OCI-M2 (cell line): ENCODE results near the gene SLC1A4.
"Not testable (repeated sequence)": the region's sequence is repeated elsewhere in the genome, so short reads cannot be mapped to it uniquely, and the experiment has no call there.

Experiments used
- DNase-seq: peaks from one replicate; lab custom pipeline; 2025; ENCODE audit not compliant: unreplicated experiment; lab: John Stamatoyannopoulos, UW

SLC1A4 gene

DNA sequence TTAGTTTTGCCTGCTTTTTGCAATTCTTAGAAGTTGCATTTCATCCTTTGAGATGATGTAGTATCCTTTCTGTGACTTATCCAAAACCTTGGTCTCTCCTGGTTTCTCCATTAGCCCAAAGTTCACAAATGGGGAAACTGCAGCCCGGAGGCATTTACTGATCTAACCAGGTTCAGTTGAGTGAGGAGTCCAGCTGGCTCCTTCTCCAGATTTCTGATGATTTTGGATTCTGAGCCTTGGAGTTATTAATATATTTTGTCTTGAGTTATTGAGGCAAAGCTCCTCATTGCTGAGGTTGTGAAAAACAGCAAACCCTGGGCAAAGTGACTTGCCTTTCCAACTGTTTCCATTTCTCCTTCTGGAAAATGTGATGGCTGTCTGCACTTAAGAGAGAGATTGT, 1.7 kb downstream of the SLC1A4 start:
- no peak for DNase-seq

DNA sequence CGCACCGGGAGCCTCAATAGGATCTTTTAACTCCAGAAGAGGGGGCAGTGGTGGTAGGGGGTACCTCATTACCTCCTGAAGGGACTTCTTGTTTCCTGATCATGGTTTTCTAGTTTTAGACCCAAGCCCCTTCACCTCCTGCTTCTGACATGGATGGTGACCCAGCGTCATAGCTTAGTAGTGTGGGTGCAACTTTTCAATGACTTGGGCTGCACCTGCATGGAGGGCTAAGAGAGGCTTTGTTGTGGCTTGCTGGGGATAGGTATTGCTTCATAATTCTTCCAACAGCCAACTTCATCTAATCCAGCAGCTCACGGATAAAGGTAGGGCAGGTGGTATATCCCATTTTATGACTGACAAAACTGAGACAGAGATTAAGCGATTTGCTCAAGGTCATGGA, 3.0 kb downstream of the SLC1A4 start:
- DNase-seq, result no peak

DNA sequence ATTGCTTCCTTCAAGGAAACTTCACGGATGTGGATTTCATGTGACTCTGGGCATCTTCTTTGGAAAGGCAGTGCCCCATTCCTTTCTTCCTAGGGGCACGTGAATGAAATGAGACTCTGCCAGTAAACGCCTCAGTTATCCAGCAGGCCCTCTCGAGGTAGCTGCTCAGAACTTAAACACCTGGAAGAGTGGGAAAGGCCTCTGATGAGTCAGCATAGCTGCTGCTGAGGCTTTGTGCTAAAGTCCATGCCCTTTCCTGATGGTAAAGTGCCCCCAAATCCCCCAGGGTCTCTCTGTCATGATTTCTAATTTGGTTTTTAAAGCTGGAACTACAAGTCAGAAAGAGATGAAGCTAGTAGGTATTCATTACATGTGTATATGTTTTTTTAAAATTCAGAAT, 3.8 kb downstream of the SLC1A4 start:
- no peak for DNase-seq

DNA sequence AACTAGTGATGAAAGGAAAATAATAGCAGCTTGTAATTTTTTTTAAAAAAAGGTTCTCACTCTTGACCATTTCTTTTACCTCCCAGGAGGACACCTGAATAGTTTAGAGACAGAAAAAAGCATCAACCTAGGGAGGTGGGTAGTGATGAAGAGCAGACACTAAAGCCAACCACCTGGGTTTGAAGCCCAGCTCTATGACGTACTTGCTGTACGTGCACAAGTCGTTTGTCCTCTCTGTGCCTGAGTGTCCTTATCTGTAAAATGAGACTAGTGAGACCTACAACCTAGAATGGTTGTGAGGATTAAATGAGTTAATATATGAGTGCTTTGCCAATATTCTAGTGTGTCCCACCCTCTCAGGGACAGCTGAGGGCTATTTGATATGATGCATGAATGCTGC, 5.8 kb downstream of the SLC1A4 start:
- DNase-seq, result no peak

DNA sequence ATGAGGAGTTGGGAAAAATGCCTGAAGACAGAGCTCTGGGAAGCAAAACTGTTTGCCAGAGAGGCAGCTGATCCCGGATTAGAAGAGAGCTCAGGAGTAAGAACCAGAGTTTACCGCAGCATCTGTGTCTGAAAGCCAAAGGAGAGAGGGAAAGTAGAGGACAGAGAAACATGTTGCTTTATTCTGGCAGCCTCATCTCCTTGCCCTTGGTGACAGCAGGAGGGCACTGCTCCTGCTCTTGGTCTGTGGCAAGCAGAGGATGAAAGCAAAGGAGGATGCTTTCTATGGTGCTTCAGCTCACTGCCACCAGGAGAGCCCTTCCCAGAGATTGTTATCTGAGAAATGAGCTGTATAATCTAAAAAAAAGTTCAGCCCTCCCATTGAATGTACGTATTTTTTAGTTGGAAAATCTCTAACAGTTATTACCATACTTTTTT, 7.7 kb downstream of the SLC1A4 start:
- DNase-seq, result no peak

DNA sequence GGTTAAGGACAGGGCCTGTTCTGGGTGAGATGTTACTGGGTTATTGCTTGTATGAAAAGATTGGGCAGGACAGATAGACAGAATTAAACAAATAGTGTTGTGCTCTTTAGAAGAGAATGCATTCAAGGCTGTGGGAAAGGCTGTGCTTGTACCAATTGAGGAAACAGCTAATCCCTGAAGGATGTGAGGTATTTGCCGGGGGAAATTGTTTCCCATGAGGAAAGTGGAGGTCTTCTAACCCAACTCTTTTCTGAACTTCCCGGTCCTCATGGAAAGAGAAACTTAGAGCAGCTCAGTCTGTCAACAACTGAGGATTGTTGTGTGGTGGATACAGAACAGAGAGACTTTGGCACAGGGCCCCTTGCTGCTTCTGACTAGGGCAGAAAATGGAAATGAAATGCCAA, 9.5 kb downstream of the SLC1A4 start:
- no peak for DNase-seq

DNA sequence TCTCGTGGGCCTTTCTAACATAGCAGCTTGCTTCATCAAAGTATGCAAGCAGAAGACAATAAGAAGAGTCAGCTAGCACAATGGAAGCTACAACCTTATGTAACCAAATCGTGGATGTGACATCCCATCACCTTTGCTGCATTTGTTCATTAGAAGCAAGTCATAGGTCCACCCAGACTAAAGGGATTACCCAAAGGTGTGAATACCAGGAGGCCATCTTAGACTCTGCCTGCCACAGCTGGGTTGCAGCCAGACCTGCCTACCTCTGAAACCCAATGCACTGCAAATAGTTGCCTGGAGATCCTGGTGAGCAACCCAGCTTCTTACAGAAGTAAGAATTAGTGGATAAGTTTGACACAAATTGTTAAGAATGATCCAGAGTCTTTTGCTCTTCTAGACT, 10.6 kb downstream of the SLC1A4 start:
- DNase-seq, result no peak

DNA sequence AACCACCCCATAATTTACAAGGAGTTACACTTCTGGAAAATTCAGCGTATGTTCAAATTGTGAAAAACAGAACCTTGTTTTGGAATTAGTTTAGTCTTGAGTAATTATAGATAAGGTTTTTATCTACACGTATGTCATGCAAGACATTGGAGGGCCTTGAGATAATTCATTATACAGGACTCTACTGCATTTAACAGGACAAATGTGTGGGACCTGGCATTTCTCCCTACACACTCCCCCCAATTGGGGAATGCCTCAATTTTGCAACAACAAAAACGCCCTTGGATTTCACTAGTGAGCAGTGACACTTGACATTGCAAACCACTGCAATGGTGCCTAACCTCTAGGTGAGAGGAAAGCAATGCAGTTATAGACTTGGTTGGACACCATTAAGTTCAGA, 11.4 kb downstream of the SLC1A4 start:
- DNase-seq, result no peak

DNA sequence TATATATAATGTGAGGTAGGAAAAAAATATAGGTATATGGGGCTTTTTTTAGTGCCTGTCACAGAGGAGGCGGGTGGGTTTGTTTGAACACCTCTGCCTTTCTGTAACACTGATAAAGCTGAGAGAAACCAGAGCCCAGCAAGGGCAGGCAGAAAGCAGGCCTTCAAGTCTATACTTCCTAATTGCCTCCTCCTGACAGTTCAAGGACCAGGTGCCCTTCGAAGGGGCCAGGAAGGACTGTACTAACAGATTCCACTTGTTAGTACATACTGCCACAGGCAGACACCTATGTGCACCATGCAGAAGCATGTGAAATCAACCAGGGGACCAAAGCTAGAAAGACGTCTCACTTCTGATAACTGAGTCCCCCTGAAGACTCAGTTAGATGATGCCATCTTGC, 13.8 kb downstream of the SLC1A4 start:
- no peak for DNase-seq

DNA sequence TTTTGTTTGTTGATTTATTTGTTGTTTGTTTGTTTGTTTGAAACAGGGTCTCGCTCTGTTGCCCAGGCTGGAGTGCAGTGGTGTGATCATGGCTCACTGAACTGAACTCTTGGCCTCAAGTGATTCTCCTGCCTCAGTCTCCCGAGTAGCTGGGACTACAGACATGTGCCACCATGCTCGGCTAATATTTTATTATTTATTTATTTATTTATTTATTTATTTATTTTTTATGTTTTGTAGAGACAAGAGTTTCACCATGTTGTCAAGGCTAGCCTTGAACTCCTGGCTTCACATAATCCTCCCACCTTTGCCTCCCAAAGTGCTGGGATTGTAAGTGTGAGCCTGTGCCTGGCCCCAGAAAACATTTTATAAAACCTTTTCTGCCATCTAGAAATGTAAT, 15.0 kb downstream of the SLC1A4 start:
- DNase-seq, result not testable (repeated sequence)

DNA sequence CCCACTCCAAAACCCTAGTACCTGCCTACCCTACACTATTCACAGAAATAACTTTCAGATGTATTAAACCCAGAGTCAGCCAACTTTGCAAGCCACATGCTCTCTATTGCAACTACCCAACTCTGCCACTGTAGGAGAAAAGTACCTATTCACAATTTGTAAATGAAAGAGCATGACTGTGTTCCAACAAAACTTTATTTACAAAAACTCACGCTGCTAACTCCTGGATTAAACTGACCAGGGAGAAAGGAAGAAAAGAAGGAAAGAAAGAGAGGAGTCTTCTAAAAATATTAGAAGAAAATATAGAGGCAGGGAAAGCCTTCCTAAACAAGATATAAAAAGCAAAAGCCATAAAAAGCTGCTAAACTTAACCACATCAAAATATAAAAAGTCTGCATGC, 24.6 kb downstream of the SLC1A4 start:
- no peak for DNase-seq

DNA sequence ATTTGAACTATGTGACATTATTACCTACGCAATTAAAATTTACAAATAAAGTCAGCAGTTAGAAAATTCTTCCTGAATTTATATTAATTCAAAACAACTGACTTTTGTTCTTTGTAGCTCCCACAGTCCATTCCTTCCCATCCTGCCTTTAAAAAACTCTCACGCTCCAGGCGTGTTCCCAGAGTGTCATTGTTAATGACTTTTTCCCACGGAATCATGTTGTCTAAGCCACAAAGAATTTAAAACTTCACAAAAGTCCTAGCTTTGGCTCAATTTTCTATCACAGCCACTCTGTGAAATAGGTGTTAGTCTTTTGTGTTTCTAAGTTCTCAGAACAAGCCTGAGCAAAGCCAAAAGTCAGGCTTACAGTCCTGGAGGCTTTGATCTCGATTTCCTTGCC, 26.5 kb downstream of the SLC1A4 start:
- DNase-seq, result no peak

DNA sequence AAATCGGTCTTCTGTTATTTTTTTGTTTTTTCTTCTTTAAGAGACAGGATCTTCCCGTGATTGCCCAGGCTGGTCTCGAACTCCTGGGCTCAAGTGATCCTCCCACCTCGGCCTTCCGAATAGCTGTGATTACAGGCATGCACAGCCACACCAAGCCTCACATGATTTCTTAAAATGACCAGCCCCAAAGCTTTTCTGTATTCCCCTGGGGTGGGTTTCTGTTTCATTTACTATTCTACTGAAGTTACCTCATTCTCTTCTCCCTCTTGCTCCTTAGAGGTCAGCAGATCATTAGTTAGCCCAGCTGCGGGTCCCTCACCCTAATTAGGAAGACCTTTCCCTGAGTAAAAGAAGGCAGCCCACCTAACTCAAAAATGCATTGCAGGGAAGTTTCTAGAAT, 27.6 kb downstream of the SLC1A4 start:
- DNase-seq, result no peak

DNA sequence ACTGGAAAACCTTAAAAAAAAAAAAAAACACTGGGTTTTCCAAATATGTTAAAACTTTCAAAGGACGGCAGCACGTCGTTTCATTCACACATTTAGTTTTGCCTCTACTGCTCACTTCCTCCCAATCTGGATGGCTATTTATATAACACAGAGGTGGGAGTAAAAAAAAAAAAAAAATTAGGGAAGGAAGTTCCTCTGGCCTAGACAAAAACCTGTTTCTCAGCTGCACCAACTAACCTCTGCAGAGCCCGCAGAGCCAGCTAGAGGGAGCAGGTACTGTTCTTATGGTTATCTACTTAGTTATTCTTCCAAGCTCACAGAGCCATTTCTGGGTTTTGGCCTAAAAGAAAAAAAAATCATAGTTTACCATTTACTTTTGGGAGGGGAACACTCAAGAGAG, 28.1 kb downstream of the SLC1A4 start:
- no peak for DNase-seq

DNA sequence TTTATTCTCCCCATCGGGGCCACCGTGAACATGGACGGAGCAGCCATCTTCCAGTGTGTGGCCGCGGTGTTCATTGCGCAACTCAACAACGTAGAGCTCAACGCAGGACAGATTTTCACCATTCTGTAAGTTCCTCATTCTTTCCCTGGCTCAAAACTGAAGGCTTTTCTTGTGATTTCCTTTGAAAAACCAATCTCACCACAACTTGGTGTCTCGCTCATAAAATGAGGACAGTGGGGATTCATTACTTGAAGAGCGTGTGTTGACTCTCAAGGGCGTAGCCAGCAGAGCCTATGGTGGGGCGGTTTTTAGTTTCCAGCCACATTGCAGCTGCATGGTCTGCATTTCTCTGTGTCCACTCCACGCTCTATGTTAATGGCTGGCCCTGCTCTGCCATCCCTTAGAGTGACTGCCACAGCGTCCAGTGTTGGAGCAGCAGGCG, 29.0 kb downstream of the SLC1A4 start:
- no peak for DNase-seq

DNA sequence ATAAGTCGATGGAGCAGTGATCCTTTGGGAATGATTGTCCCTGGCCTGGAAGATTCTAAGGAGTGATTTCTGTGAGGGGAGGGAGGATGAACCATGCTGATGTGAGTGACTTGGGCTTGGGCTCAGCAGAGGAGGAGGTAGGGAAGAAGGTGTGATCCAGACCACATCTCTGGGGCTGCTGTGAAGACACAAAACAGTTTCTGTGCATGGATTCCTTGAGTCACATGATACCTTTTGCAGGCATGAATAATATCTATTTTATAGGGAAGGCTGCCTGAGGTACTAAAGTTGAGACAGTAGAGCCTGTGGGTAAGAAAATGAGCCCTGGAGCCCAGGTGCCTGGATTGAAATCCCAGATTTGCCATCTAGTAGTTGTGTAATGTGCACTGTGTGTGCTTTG, 29.8 kb downstream of the SLC1A4 start:
- no peak for DNase-seq

DNA sequence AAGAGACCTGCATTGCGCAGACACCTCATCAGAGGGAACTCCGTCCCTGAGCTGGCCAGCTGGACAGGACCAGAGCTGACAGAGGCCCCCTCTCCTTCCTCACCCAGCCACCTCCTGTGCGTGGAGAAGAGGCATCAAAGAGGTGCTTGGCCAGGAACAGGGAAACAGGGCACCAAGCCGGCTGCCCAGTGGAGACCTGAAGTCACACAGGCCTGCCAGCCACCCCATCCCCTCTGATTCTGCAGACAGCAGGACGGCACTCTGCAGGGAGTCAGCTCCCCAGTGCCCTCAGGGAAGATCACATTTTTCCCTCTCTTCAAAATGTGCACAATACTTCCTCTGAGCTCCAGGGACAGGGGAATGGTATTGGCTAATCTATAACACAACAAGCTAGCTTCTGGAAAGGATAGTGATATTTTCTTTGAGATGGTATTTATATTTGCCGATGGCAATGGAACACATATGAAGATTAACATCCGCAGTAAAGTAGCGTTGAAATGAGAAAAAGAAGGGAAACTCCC, 30.5 kb downstream of the SLC1A4 start:
- no peak for DNase-seq

DNA sequence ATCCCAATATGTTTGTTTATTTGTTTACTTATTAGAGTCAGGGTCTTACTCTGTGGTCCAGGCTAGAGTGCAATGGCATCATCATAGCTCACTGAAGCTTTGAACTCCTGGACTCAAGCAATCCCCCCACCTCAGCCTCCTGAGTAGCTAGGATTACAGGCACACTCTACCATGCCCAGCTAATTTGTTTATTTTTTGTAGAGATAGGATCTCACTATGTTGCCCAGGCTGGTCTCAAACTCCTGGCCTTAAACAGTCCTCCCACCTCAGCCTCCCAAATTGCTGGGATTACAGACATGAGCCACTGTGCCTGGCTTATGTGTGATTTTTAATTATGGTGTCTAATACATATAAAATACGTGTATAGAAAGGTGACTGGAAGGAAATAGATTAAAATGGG, 31.1 kb downstream of the SLC1A4 start:
- DNase-seq, result not testable (repeated sequence)

DNA sequence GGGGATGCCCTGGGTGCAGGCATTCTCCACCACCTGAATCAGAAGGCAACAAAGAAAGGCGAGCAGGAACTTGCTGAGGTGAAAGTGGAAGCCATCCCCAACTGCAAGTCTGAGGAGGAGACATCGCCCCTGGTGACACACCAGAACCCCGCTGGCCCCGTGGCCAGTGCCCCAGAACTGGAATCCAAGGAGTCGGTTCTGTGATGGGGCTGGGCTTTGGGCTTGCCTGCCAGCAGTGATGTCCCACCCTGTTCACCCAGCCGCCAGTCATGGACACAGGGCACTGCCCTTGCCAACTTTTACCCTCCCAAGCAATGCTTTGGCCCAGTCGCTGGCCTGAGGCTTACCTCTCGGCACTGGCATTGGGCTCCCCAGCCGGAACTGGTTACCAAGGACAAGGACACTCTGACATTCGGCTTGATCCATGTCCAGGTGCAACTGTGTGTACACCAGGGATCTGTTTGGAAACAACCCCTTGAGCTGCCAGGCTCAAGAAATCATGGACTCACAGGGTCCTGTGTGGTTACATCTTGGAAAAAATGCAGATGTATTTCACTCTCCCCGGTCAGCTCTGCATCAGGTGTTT, 31.8 kb downstream of the SLC1A4 start:
- DNase-seq, result no peak

DNA sequence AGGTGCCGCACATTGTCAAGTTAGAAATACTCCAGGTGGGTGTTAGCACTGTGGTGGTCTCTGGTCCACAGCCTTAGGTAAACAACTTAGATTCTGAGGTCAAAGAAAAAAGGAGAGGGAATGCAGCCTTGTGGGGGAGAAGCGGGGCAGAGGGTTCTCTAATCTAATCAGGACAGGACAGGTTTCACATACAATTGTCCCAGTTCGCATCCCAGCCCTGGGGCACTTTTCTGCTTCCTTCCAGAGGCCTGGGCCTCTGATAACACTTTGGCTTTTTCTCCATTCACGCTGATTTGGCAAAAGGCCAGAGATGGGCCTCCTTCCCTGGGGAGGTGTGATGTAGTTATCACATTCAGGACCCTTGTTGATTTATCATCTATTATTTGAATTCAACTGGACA, 32.5 kb downstream of the SLC1A4 start:
- no peak for DNase-seq

DNA sequence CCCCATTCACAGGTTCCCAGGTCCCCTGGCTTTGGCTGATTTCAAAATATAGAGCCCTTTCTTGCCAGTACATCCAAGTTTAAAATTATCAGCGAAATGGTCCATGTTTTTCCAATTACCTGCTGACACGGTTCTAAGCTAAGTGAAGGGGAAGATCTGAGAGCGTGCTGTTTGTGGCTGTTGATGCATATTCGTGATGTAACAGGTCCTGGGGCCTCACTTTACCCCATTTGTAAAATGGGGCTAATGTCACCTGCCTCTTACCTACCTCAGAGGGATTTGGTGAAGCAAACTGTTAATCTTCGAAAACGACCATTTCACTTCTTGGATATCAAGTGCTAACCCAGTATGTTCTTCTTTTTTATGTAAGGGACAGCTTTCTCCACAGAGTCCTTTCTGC, 33.0 kb downstream of the SLC1A4 start:
- no peak for DNase-seq

DNA sequence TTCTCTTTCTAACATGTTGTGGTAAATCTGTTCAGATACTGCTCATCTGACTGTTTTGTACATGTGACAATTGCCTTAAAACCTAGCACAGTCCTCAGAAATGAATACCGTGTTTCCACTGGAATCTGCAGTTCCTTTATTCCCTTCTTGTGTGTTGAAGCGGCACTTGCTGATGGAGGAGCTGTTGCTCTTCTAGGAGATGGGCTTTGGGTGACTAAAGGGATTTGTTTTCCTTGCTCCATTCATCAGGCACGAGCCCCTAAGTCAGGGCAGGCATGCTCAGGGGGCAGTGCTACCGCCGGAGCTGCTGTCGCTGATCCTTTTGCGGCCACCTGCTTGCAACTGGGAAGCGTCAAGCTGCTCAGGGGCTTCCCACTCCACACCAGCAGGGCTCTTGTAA, 34.5 kb downstream of the SLC1A4 start:
- no peak for DNase-seq

DNA sequence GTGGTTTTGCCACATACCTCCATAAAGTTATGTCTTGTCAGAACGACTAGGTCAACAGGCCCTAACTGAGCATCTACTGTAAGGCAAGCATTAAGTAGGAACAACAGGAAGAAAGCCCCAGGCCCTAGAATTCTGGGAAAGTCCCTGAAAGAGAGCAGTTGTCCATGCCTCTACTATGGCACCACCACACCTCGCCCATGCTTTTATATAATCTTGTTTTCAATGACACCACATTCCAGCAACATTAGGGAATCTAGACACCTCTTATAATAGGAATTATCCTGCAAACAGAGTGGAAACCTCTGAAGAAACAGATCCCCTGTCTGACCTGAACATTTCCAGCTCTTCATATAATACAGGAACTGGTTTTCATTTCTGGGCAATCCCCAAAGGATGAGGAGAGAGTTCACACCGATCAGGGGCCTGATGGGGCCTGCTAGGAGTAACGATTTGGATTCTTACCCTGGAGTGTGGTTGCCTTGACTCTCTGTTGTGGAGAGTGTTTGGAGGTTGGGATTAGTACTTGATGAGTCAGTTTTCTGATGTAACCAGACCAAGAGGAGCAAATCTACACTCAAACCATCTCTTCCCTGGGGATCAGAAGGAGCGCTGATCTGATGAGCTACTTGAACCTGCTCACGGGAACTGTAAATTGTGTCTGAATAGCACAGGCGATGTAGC, 35.1 kb downstream of the SLC1A4 start:
- DNase-seq, result no peak
